OCI-LY7 (cell line): Measurements from ENCODE around the gene SPATA12.

Source experiments
- CTCF ChIP-seq: fragments of 200-600 bp; sonication (generic); conservative IDR thresholded peaks from 2 replicates; pipeline ENCODE4 v1.5.1; 2014; ENCODE audit warnings: mild to moderate bottlenecking, antibody characterized with exemption, low read length, moderate library complexity, mixed read lengths
- EZH2phosphoT487 ChIP-seq: fragments of 200-600 bp; sonication (generic); IDR thresholded peaks from 2 replicates; pipeline ENCODE4 v1.6.1; 2018; ENCODE audit warnings: low read depth, borderline replicate concordance, mild to moderate bottlenecking, mixed run types, antibody characterized with exemption, low read length, moderate library complexity, mixed read lengths

GRCh38 chr3:57091521-57092273 lies 31.2 kb downstream of the SPATA12 start:
- no peak for TF ChIP-seq CTCF
- no peak for TF ChIP-seq EZH2phosphoT487
